ENCODE data around the gene EFCAB11. TPM values are rescaled to one million over a fixed set of nuclear protein-coding genes. Genes with fewer than 3 reads are reported as not detected.

EFCAB11 gene
- total RNA-seq, 2 donors from 2014 or later = 3.1 to 8.9 TPM

- no peaks in the 10 kb centered on the region for H3K36me3 ChIP-seq
- H3K4me3 ChIP-seq = no peak overlapping the region
- no peaks in the 10 kb centered on the region for H3K4me1 ChIP-seq (ENCODE audit: control insufficient read depth in 1 of 2, low read depth in 2 of 2)
- H3K27ac ChIP-seq = no peak overlapping the region
- no peak for DNase-seq (ENCODE audit: low spot score)
- TF ChIP-seq CTCF (IDR thresholded peaks at IDR 0.05) = no peak
- no peaks in the 10 kb centered on the region for H3K9me3 ChIP-seq
- no peaks in the 10 kb centered on the region for H3K27me3 ChIP-seq (replicated peaks; ENCODE audit: insufficient read depth)
- no peak for ATAC-seq (ENCODE audit: insufficient number of reproducible peaks, low FRiP score, low read depth)
These were observed 88.1 kb downstream of the EFCAB11 start for GRCh38 chr14:89866458-89866857.

GRCh38 chr14:89865153-89865552, 89.4 kb downstream of the EFCAB11 start:
- DNase-seq (ENCODE audit: low spot score) (no peak), ATAC-seq (ENCODE audit: insufficient number of reproducible peaks, low FRiP score, low read depth) (no peak)
- Histone ChIP-seq H3K27me3 (replicated peaks; ENCODE audit: insufficient read depth) (no peaks in the 10 kb centered on the region), H3K4me1 (ENCODE audit: control insufficient read depth in 1 of 2, low read depth in 2 of 2) (no peaks in the 10 kb centered on the region), H3K27ac (no peak overlapping the region), H3K36me3 (no peaks in the 10 kb centered on the region), H3K4me3 (no peak overlapping the region), H3K9me3 (no peaks in the 10 kb centered on the region)
- TF ChIP-seq CTCF (IDR thresholded peaks at IDR 0.05) = no peak

GRCh38 chr14:89862856-89863255, 91.7 kb downstream of the EFCAB11 start:
- DNase-seq (ENCODE audit: low spot score) (no peak), ATAC-seq (ENCODE audit: insufficient number of reproducible peaks, low FRiP score, low read depth) (no peak)
- H3K9me3 ChIP-seq = no peaks in the 10 kb centered on the region
- no peaks in the 10 kb centered on the region for H3K36me3 ChIP-seq
- no peaks in the 10 kb centered on the region for H3K27me3 ChIP-seq (replicated peaks; ENCODE audit: insufficient read depth)
- no peak overlapping the region for H3K4me3 ChIP-seq
- H3K4me1 ChIP-seq (ENCODE audit: control insufficient read depth in 1 of 2, low read depth in 2 of 2) = no peaks in the 10 kb centered on the region
- no peak overlapping the region for H3K27ac ChIP-seq
- no peak for TF ChIP-seq CTCF (IDR thresholded peaks at IDR 0.05)

- ATAC-seq (ENCODE audit: insufficient number of reproducible peaks, low FRiP score, low read depth) = no peak
- H3K27ac ChIP-seq = no peak overlapping the region
- no peaks in the 10 kb centered on the region for H3K27me3 ChIP-seq (replicated peaks; ENCODE audit: insufficient read depth)
- no peaks in the 10 kb centered on the region for H3K36me3 ChIP-seq
- H3K9me3 ChIP-seq = no peaks in the 10 kb centered on the region
- TF ChIP-seq CTCF (IDR thresholded peaks at IDR 0.05) = no peak
- H3K4me3 ChIP-seq = no peak overlapping the region
- DNase-seq (ENCODE audit: low spot score) = no peak
- H3K4me1 ChIP-seq (ENCODE audit: control insufficient read depth in 1 of 2, low read depth in 2 of 2) = peaks cover 5 to 7% of the 10 kb centered on the region in 2 donors
These were observed 92.9 kb downstream of the EFCAB11 start for GRCh38 chr14:89861630-89862029.

GRCh38 chr14:89858089-89858488, 96.4 kb downstream of the EFCAB11 start:
- no peak for TF ChIP-seq CTCF (IDR thresholded peaks at IDR 0.05)
- Histone ChIP-seq H3K9me3 (no peaks in the 10 kb centered on the region), H3K27me3 (replicated peaks; ENCODE audit: insufficient read depth) (no peaks in the 10 kb centered on the region), H3K27ac (no peak overlapping the region), H3K36me3 (no peaks in the 10 kb centered on the region), H3K4me1 (ENCODE audit: control insufficient read depth in 1 of 2, low read depth in 2 of 2) (peaks cover 13 to 21% of the 10 kb centered on the region in 2 donors), H3K4me3 (no peak overlapping the region)
- ATAC-seq (ENCODE audit: insufficient number of reproducible peaks, low FRiP score, low read depth) (no peak), DNase-seq (ENCODE audit: low spot score) (no peak)

All from thoracic aorta (tissue), 2 donors.